H1 (cell line): ENCODE results near the gene OBSCN. TPM values are rescaled to one million over a fixed set of nuclear protein-coding genes. Genes with fewer than 3 reads are reported as not detected.

Experiments used
- CTCF ChIP-seq, 3 experiments: IDR thresholded peaks; 1 replicate in 2 of 3; 2 replicates in 1 of 3; pipeline versions ENCODE4 v1.5.1 to v1.6.1; 2011; ENCODE audit warnings: low read length in 3 of 3, mild to moderate bottlenecking in 3 of 3, inconsistent platforms in 2 of 3, low read depth in 1 of 3, moderate library complexity in 1 of 3; ENCODE audit not compliant: insufficient read depth in 1 of 3; ENCODE audit errors: control extremely low read depth in 1 of 3
- KDM1A ChIP-seq: fragments of 200-600, 300-600 bp; sonication (generic); IDR thresholded peaks from 2 replicates; pipeline ENCODE4 v1.7.1; 2016; ENCODE audit warnings: mild to moderate bottlenecking, low read length, borderline replicate concordance
- RXRA ChIP-seq: IDR thresholded peaks from 2 replicates; pipeline ENCODE4 v1.6.1; 2011; ENCODE audit warnings: low read depth, mild to moderate bottlenecking, low read length, moderate library complexity; ENCODE audit not compliant: insufficient read depth
- polyA plus RNA-seq, 7 experiments: library from polyadenylated mRNA; depleted of rRNA in 3 of 7; stranded (reverse) in 5 of 7; unstranded in 2 of 7; fragments of >200 nt in 5 of 7; fragments of 200-250 nt in 2 of 7; gene quantifications; 1 replicate in 5 of 7; 2 replicates in 1 of 7; 4 replicates in 1 of 7; pipeline versions ENCODE4 v1.2.1 to v1.2.3, GENCODE V29; 2011 to 2013; ENCODE audit warnings: missing spikeins in 2 of 7, mixed read lengths in 2 of 7
- total RNA-seq: library from RNA; stranded (reverse); fragmentation: NEBNext Ultra II Directional; extraction: Animal tissue kit (Norgen Biotek cat#: 25700); gene quantifications from 2 replicates; pipeline ENCODE4 v1.2.1, GENCODE V29; 2021

OBSCN gene
- total and polyA plus RNA-seq, 2 of the 8 experiments (the other 6 are each of a cell fraction or from before 2014, with no cell fraction given), result 7.5 to 28.4 TPM

GRCh38 chr1:228205526-228206436 is 2.1 kb upstream of the OBSCN start (continued):
- TF ChIP-seq CTCF (IDR thresholded peaks at IDR 0.05; ENCODE audit: control extremely low read depth in 1 of 3, insufficient read depth in 1 of 3, low read depth in 1 of 3, low read length in 3 of 3) (no peak), RXRA (no peak), KDM1A (no peak)
